Vagina (tissue), 2 donors: ENCODE results near the gene LONP2.

ENCODE experiments used
- CTCF ChIP-seq, 3 experiments: fragments of 450-650 bp in 2 of 3; fragments of 200-600 bp in 1 of 3; sonication (generic) in 1 of 3; IDR thresholded peaks; one replicate each; pipeline ENCODE4 v1.5.1; 2017 to 2019; ENCODE audit warnings: antibody characterized with exemption in 3 of 3, mild to moderate bottlenecking in 2 of 3, moderate library complexity in 2 of 3
- POLR2AphosphoS5 ChIP-seq, 2 donors: sonication (generic); formaldehyde crosslinking; IDR thresholded peaks; one replicate each; pipeline ENCODE4 v1.9.0; 2017; ENCODE audit warnings: antibody characterized with exemption in 2 of 2, mild to moderate bottlenecking in 2 of 2, low read depth in 1 of 2; ENCODE audit not compliant: insufficient read depth in 1 of 2

DNA sequence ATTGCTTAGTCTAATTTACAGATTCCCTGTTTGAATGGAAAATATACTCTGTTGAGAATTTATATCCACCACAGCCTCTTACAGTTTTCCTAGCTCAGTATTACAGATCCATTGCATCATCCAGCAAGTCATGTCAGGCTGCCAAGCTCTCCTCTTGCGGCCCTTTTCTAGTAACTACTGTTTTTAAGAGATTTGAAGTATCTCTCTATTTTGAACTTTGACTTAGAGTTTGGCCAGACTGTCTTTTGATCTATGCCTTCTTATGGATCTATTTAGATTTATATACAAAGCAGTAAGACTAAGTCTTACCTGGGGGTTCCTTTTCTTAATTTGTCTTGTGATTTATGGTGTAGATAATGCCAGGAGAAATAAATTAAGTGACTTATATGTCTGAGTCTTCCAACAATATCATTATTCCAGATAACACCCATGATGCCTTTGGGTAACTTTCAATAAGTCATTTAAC lies 56.3 kb downstream of the LONP2 start:
- TF ChIP-seq CTCF (IDR thresholded peaks at IDR 0.05): no peak
- no peak for TF ChIP-seq POLR2AphosphoS5 (IDR thresholded peaks at IDR 0.05; ENCODE audit: insufficient read depth in 1 of 2, low read depth in 1 of 2)
